Stimulated activated CD8-positive, alpha-beta memory T cell treated with anti-CD3 and anti-CD28 coated beads, Interleukin-2, amount 100 ng/mL, for 1 hour (primary cell): Measurements from ENCODE around the gene TMEM144.

Source experiments
- DNase-seq, 2 donors: peaks; one replicate each; pipeline ENCODE4 v3.0.0-alpha.2; 2020; ENCODE audit warnings: low read depth in 2 of 2

The TMEM144 gene

DNA sequence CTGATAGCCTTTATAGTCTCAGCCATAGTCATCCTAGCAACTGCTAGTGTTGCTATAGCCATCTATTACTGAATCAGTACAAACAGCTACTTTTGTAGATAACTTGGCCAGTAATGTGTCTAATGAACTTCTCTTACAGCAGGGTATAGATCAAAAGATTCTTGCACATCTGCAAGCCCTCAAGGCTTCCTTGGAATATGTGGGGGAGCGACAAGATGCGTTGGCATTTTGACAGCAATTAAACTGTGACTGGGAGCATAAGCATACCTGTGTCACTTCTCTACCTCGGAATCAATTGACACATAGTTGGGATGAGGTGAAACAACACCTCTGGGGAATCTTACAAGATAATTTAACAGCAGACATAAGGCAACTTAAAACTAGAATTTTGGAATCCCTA, 87.6 kb downstream of the TMEM144 start:
- no peak for DNase-seq

DNA sequence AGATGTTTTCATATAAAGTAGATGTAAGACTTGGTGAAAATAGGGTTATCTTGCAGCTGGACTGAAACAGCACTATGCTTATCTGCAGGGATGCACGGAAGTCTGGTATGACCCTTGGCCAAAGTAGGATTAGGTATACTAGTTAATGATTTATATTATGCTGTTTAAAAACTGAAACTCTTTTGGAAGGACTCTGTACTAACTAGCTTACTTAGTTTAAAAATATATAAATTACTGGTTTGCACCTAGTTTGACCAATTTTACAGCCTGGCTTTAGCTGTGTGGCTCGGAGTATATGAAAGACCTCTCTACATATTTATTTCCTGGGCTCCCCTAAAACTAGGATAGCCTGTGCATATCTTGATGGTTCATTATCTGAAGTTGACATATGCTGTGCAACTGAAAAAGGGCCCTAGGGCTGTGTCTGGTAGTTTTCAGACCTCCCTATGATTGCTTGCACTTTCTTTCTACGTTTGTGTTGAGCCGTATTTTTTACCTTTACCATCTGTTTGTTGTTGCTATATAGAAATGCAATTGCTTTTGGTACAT, 89.2 kb downstream of the TMEM144 start:
- no peak for DNase-seq

DNA sequence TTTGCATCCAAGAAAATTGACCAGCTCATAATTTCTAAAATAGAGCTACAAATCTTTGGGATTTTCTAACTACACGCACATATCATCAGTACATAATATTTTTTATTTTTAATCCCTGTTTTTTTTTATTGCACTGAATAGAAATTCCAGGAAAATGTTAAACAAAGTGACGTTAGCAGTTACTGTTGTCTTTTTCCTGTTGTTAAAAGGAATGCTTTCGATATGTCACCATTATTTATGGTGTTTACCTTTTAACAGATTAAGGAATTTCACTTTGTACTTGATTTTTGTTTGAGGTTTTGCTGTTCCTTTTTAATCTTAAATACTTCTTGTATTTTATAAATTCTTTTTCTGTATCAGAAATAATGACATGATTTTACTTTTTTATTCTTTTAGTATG, 89.7 kb downstream of the TMEM144 start:
- no peak for DNase-seq

DNA sequence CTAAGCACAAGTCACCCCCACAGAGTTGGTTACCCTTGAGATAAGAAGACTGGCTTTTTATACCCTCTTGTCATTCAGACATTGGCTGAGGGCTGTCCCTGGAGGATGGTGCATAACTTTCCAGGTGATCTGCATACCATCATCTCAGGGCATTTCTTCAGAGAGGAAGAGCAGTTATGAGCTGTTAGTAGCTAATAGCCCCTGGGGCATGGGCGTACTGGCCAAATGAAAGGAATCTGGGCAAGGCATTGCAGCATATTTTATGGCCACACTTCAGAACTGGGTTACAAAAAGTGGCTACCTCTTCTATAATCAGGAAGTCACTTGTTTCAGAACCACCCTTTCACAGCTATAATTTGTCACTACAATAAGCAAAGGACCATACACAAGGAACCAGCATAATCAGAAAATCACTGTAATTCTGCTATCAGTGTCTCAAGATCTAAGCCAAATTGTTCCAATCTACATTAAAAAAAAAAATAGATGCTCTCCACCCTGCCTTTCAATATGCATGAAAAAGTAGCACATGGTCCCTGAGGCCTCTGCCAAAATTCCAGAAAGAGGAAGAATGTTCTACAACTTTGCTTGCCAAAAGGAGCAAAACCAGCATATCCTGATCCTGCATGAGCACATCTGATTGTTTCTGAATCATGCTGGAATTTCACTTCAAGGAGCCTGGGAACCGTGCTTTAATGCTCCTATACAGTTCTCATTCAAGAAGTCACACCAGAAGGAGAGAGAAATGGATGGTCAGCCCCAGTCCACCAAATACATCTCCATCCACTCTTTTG, 92.0 kb downstream of the TMEM144 start:
- no peak for DNase-seq

DNA sequence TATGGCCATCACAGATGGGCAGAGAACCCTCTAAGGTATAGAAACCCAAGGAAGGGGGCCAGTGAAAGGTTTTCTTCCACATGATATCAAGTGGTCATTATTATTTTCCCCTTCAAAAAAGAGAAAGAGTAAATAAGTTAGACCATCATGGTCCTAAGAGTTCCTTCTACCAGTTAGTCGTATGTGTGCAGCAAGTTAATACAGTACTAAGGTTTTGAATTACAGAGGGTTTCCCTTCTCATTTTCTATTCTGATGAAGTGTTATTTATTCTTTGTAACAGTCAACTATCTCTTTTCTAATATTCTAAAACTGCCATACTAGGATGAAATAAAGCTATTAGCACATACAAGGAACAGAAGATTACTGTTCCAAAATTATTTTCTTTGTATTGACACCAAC, 94.4 kb downstream of the TMEM144 start:
- DNase-seq = no peak
